ENCODE results near the gene PSENEN. TPM values are rescaled to one million over a fixed set of nuclear protein-coding genes. Genes with fewer than 3 reads are reported as not detected.

The PSENEN gene
- total and polyA plus RNA-seq, 2 donors (not counting 1 experiment from before 2014, with no cell fraction given): 16.0 to 31.4 TPM

GRCh38 chr19:35748106-35749020, 2.9 kb downstream of the PSENEN start, which contains the start of gene LIN37:
TSS of gene LIN37 (plus strand) at chr19:35748576. CDS start at chr19:35748725, 149 bp downstream.
- peaks cover 24% of the 10 kb centered on the region for H3K79me2 ChIP-seq (ENCODE audit: control insufficient read depth, insufficient read depth, low read length)
- H4K20me1 ChIP-seq (ENCODE audit: control insufficient read depth, extremely low read depth, insufficient read depth, low read length): no peaks in the 10 kb centered on the region
- peak within 1 kb of the TSS; percentile 87 for H3K9ac ChIP-seq (ENCODE audit: insufficient read depth, low read length)
- peak within 1 kb of the TSS; percentile 84 for H3K27ac ChIP-seq (ENCODE audit: insufficient read depth, low read length)
- peaks cover 6% of the 10 kb centered on the region for H3K4me1 ChIP-seq (ENCODE audit: control insufficient read depth, extremely low read depth, insufficient read depth, low read length)
- peak; percentile 98 to 100 for DNase-seq (ENCODE audit: low read depth in 2 of 2)
- H3K4me2 ChIP-seq (ENCODE audit: extremely low read depth, insufficient read depth, low read length): peak within 1 kb of the TSS; percentile 98
- peak within 1 kb of the TSS; percentile 75 to 100 (median 96) for H3K4me3 ChIP-seq (replicated peaks in 1 of 4; ENCODE audit: control extremely low read depth in 1 of 4, insufficient read depth in 1 of 4, low read depth in 3 of 4, low read length in 4 of 4)
- no peaks in the 10 kb centered on the region for H3K9me3 ChIP-seq (ENCODE audit: control insufficient read depth, insufficient read depth, low read depth, low read length)
- peaks cover 14% of the 10 kb centered on the region for H3K36me3 ChIP-seq (ENCODE audit: control insufficient read depth, insufficient read depth, low read length)
- no peak for TF ChIP-seq EZH2 (IDR thresholded peaks at IDR 0.05; ENCODE audit: low read length, missing control alignments)
- TF ChIP-seq, protein P1, sequence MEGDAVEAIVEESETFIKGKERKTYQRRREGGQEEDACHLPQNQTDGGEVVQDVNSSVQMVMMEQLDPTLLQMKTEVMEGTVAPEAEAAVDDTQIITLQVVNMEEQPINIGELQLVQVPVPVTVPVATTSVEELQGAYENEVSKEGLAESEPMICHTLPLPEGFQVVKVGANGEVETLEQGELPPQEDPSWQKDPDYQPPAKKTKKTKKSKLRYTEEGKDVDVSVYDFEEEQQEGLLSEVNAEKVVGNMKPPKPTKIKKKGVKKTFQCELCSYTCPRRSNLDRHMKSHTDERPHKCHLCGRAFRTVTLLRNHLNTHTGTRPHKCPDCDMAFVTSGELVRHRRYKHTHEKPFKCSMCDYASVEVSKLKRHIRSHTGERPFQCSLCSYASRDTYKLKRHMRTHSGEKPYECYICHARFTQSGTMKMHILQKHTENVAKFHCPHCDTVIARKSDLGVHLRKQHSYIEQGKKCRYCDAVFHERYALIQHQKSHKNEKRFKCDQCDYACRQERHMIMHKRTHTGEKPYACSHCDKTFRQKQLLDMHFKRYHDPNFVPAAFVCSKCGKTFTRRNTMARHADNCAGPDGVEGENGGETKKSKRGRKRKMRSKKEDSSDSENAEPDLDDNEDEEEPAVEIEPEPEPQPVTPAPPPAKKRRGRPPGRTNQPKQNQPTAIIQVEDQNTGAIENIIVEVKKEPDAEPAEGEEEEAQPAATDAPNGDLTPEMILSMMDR (conservative IDR thresholded peaks at IDR 0.05 in 1 of 2, IDR thresholded peaks at IDR 0.05 in 1 of 2; ENCODE audit: low read depth in 1 of 2, low read length in 2 of 2): no peak
- H2AFZ ChIP-seq (ENCODE audit: low read length): peak within 1 kb of the TSS; percentile 61
- no peaks in the 10 kb centered on the region for H3K27me3 ChIP-seq (ENCODE audit: control insufficient read depth, insufficient read depth, low read length)

DNA sequence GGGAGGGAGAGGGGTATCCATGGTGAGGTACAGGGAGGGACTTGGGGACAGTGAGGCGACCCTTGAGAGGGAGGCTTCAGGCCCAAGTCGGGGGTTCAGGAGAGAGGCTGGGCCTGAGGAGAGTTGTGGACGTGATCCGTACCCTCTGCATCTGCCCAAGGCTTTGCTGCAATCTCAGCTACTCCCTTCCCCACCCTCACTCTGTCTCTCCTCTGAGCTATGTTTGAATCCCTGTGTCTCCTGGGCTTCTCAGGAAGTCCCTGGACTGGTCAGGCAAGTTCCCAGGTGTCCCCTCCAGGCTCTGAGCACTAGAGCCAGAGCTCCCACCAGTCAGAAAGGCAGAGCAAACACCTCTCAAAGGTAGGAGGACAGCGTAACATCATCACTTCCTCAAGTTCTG, 4.7 kb downstream of the PSENEN start:
- Histone ChIP-seq H3K4me3 (replicated peaks in 1 of 4; ENCODE audit: control extremely low read depth in 1 of 4, insufficient read depth in 1 of 4, low read depth in 3 of 4, low read length in 4 of 4) (peak overlapping the region in 1 of 4 experiments; percentile 19), H3K36me3 (ENCODE audit: control insufficient read depth, insufficient read depth, low read length) (peaks cover 21% of the 10 kb centered on the region), H3K79me2 (ENCODE audit: control insufficient read depth, insufficient read depth, low read length) (peaks cover 26% of the 10 kb centered on the region), H3K27me3 (ENCODE audit: control insufficient read depth, insufficient read depth, low read length) (no peaks in the 10 kb centered on the region), H3K9me3 (ENCODE audit: control insufficient read depth, insufficient read depth, low read depth, low read length) (no peaks in the 10 kb centered on the region), H3K4me1 (ENCODE audit: control insufficient read depth, extremely low read depth, insufficient read depth, low read length) (peaks cover 2% of the 10 kb centered on the region), H3K9ac (ENCODE audit: insufficient read depth, low read length) (no peak overlapping the region), H3K27ac (ENCODE audit: insufficient read depth, low read length) (no peak overlapping the region), H4K20me1 (ENCODE audit: control insufficient read depth, extremely low read depth, insufficient read depth, low read length) (no peaks in the 10 kb centered on the region), H2AFZ (ENCODE audit: low read length) (no peak overlapping the region), H3K4me2 (ENCODE audit: extremely low read depth, insufficient read depth, low read length) (no peak overlapping the region)
- TF ChIP-seq EZH2 (IDR thresholded peaks at IDR 0.05; ENCODE audit: low read length, missing control alignments): no peak
- TF ChIP-seq, protein P1 (conservative IDR thresholded peaks at IDR 0.05 in 1 of 2, IDR thresholded peaks at IDR 0.05 in 1 of 2; ENCODE audit: low read depth in 1 of 2, low read length in 2 of 2): no peak
- no peak for DNase-seq (ENCODE audit: low read depth in 2 of 2)

- peaks cover 21% of the 10 kb centered on the region for H3K36me3 ChIP-seq (ENCODE audit: control insufficient read depth, insufficient read depth, low read length)
- H3K27me3 ChIP-seq (ENCODE audit: control insufficient read depth, insufficient read depth, low read length): no peaks in the 10 kb centered on the region
- H3K9me3 ChIP-seq (ENCODE audit: control insufficient read depth, insufficient read depth, low read depth, low read length): no peaks in the 10 kb centered on the region
- H3K4me3 ChIP-seq (replicated peaks in 1 of 4; ENCODE audit: control extremely low read depth in 1 of 4, insufficient read depth in 1 of 4, low read depth in 3 of 4, low read length in 4 of 4): no peak overlapping the region
- no peak overlapping the region for H2AFZ ChIP-seq (ENCODE audit: low read length)
- no peaks in the 10 kb centered on the region for H4K20me1 ChIP-seq (ENCODE audit: control insufficient read depth, extremely low read depth, insufficient read depth, low read length)
- TF ChIP-seq EZH2 (IDR thresholded peaks at IDR 0.05; ENCODE audit: low read length, missing control alignments): no peak
- TF ChIP-seq, protein P1 (conservative IDR thresholded peaks at IDR 0.05 in 1 of 2, IDR thresholded peaks at IDR 0.05 in 1 of 2; ENCODE audit: low read depth in 1 of 2, low read length in 2 of 2): no peak
- no peak for DNase-seq (ENCODE audit: low read depth in 2 of 2)
- H3K4me1 ChIP-seq (ENCODE audit: control insufficient read depth, extremely low read depth, insufficient read depth, low read length): peaks cover 12% of the 10 kb centered on the region
- H3K4me2 ChIP-seq (ENCODE audit: extremely low read depth, insufficient read depth, low read length): no peak overlapping the region
- H3K27ac ChIP-seq (ENCODE audit: insufficient read depth, low read length): no peak overlapping the region
- H3K9ac ChIP-seq (ENCODE audit: insufficient read depth, low read length): no peak overlapping the region
- H3K79me2 ChIP-seq (ENCODE audit: control insufficient read depth, insufficient read depth, low read length): peaks cover 21% of the 10 kb centered on the region
Observed at GRCh38 chr19:35751839-35752745, 6.6 kb downstream of the PSENEN start.

Measured in fibroblast of lung (primary cell).